Activated CD8-positive, alpha-beta memory T cell treated with anti-CD3 and anti-CD28 coated beads, Interleukin-2, amount 50 U/mL, for 48 hours (primary cell): Measurements from ENCODE around the gene NOXA1.
"Not testable (repeated sequence)": the region's sequence is repeated elsewhere in the genome, so short reads cannot be mapped to it uniquely, and the experiment has no call there.

ENCODE experiments used
- DNase-seq: peaks from one replicate; pipeline ENCODE4 v3.0.0-alpha.2; 2020

The NOXA1 gene

GRCh38 chr9:137441289-137441934, 18.2 kb downstream of the NOXA1 start, which contains the start of gene ENTPD8:
Gene ENTPD8, minus strand, starts transcription at chr9:137441357. Its CDS starts 3,072 bp downstream, at chr9:137438285.
- no peak for DNase-seq

GRCh38 chr9:137441935-137442321, 18.7 kb downstream of the NOXA1 start:
- DNase-seq = no peak

- DNase-seq = no peak
Observed at GRCh38 chr9:137444106-137444790, 21.1 kb downstream of the NOXA1 start.

GRCh38 chr9:137445275-137445807, 22.1 kb downstream of the NOXA1 start:
- peak; percentile 92 for DNase-seq

- no peak for DNase-seq
Observed at GRCh38 chr9:137445930-137446431, 22.8 kb downstream of the NOXA1 start.

GRCh38 chr9:137446851-137447471, 23.8 kb downstream of the NOXA1 start:
- DNase-seq = no peak

- DNase-seq = no peak
Observed at GRCh38 chr9:137447722-137448601, 24.8 kb downstream of the NOXA1 start.

- no peak for DNase-seq
Observed at GRCh38 chr9:137448602-137448962, 25.4 kb downstream of the NOXA1 start.

GRCh38 chr9:137449081-137449844, 26.1 kb downstream of the NOXA1 start:
- DNase-seq = no peak

GRCh38 chr9:137449931-137450538, 26.8 kb downstream of the NOXA1 start:
- DNase-seq = no peak

GRCh38 chr9:137450539-137451222, 27.5 kb downstream of the NOXA1 start:
- not testable (repeated sequence) for DNase-seq

- not testable (repeated sequence) for DNase-seq
Observed at GRCh38 chr9:137451264-137452005, 28.2 kb downstream of the NOXA1 start.

- no peak for DNase-seq
Observed at GRCh38 chr9:137452006-137452760, 29.0 kb downstream of the NOXA1 start.

GRCh38 chr9:137452761-137453642, 29.8 kb downstream of the NOXA1 start:
- DNase-seq = no peak

- DNase-seq = peak; percentile 83
Observed at GRCh38 chr9:137453643-137454081, 30.5 kb downstream of the NOXA1 start.

- DNase-seq = peak; percentile 74
Observed at GRCh38 chr9:137454145-137454596, 31.0 kb downstream of the NOXA1 start.

GRCh38 chr9:137454597-137455358, 31.6 kb downstream of the NOXA1 start:
- DNase-seq = no peak
